HL-60 (cell line): ENCODE data around the gene FNDC5.

ENCODE experiments used
- GABPA ChIP-seq: IDR thresholded peaks from 2 replicates; pipeline ENCODE4 v1.6.1; 2012; ENCODE audit warnings: low read depth
- POLR2AphosphoS5 ChIP-seq: IDR thresholded peaks from 2 replicates; pipeline ENCODE4 v1.6.1; 2012; ENCODE audit warnings: low read depth
- TF ChIP-seq, protein P1 (sequence below): IDR thresholded peaks from one replicate; pipeline ENCODE4 v1.5.1; 2011; ENCODE audit warnings: low read length, control low read depth, inconsistent platforms; ENCODE audit not compliant: insufficient read depth
- TF ChIP-seq, protein P2 (sequence below): IDR thresholded peaks from 2 replicates; pipeline ENCODE4 v1.6.1; 2012; ENCODE audit warnings: low read depth; ENCODE audit not compliant: insufficient replicate concordance

DNA sequence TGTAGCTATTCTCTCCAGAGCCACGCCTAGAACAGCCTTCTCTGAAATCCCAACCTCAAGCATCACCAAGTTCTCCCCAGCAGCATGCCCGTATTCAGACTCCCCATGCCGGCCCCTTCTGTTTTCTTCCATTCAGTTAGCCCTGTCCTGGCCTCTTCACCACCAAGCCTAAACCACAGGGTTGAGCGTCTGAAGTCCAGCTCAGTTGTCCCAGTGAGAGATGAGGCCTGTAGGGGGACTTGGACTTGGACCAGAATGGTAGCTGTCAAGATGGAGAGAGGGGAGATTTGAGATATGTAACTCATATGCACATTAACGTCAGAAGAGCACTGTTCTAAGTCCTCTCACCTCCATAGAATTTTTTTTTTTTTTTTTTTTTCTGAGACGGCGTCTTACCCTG, 35.9 kb upstream of the FNDC5 start:
- TF ChIP-seq, protein P1, sequence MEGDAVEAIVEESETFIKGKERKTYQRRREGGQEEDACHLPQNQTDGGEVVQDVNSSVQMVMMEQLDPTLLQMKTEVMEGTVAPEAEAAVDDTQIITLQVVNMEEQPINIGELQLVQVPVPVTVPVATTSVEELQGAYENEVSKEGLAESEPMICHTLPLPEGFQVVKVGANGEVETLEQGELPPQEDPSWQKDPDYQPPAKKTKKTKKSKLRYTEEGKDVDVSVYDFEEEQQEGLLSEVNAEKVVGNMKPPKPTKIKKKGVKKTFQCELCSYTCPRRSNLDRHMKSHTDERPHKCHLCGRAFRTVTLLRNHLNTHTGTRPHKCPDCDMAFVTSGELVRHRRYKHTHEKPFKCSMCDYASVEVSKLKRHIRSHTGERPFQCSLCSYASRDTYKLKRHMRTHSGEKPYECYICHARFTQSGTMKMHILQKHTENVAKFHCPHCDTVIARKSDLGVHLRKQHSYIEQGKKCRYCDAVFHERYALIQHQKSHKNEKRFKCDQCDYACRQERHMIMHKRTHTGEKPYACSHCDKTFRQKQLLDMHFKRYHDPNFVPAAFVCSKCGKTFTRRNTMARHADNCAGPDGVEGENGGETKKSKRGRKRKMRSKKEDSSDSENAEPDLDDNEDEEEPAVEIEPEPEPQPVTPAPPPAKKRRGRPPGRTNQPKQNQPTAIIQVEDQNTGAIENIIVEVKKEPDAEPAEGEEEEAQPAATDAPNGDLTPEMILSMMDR: no peak
- TF ChIP-seq POLR2AphosphoS5: no peak
- TF ChIP-seq, protein P2, sequence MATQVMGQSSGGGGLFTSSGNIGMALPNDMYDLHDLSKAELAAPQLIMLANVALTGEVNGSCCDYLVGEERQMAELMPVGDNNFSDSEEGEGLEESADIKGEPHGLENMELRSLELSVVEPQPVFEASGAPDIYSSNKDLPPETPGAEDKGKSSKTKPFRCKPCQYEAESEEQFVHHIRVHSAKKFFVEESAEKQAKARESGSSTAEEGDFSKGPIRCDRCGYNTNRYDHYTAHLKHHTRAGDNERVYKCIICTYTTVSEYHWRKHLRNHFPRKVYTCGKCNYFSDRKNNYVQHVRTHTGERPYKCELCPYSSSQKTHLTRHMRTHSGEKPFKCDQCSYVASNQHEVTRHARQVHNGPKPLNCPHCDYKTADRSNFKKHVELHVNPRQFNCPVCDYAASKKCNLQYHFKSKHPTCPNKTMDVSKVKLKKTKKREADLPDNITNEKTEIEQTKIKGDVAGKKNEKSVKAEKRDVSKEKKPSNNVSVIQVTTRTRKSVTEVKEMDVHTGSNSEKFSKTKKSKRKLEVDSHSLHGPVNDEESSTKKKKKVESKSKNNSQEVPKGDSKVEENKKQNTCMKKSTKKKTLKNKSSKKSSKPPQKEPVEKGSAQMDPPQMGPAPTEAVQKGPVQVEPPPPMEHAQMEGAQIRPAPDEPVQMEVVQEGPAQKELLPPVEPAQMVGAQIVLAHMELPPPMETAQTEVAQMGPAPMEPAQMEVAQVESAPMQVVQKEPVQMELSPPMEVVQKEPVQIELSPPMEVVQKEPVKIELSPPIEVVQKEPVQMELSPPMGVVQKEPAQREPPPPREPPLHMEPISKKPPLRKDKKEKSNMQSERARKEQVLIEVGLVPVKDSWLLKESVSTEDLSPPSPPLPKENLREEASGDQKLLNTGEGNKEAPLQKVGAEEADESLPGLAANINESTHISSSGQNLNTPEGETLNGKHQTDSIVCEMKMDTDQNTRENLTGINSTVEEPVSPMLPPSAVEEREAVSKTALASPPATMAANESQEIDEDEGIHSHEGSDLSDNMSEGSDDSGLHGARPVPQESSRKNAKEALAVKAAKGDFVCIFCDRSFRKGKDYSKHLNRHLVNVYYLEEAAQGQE: no peak
- no peak for TF ChIP-seq GABPA
